ENCODE results near the gene TASP1.

TASP1 gene

DNA sequence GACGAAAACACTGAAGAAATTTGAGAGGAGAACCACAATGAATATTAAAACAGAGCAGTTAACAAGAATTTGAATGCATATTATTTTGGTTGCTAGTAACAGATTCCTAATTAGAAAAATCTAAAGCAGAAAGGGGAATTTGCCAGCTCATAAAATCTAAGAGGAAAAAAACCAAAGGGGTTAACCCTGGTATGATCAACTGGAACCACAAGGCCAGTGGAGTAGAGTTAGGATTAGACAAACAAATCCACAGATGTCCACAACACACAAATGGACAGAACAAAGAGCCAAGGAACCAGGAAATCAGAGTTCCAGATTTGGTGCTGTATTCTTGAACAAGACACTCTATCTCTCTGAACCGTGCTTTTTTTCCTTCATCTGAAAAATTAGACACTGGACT is 195.0 kb downstream of the TASP1 start:
- H3K9me3 ChIP-seq (ENCODE audit: insufficient read depth, low read length, severe bottlenecking): peaks cover 8% of the 10 kb centered on the region
- no peak overlapping the region for H3K4me2 ChIP-seq (ENCODE audit: insufficient read depth, low read length)
- TF ChIP-seq, protein P1, sequence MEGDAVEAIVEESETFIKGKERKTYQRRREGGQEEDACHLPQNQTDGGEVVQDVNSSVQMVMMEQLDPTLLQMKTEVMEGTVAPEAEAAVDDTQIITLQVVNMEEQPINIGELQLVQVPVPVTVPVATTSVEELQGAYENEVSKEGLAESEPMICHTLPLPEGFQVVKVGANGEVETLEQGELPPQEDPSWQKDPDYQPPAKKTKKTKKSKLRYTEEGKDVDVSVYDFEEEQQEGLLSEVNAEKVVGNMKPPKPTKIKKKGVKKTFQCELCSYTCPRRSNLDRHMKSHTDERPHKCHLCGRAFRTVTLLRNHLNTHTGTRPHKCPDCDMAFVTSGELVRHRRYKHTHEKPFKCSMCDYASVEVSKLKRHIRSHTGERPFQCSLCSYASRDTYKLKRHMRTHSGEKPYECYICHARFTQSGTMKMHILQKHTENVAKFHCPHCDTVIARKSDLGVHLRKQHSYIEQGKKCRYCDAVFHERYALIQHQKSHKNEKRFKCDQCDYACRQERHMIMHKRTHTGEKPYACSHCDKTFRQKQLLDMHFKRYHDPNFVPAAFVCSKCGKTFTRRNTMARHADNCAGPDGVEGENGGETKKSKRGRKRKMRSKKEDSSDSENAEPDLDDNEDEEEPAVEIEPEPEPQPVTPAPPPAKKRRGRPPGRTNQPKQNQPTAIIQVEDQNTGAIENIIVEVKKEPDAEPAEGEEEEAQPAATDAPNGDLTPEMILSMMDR (IDR thresholded peaks at IDR 0.05; ENCODE audit: borderline replicate concordance, extremely low read depth, low read length, poor library complexity, severe bottlenecking): no peak
- no peak for TF ChIP-seq EZH2 (IDR thresholded peaks at IDR 0.05; ENCODE audit: borderline replicate concordance, low read depth, low read length, severe bottlenecking)
- no peaks in the 10 kb centered on the region for H3K4me1 ChIP-seq (ENCODE audit: insufficient read depth, low read length)
- peaks cover 86% of the 10 kb centered on the region for H3K79me2 ChIP-seq (ENCODE audit: insufficient read depth, low read length)
- DNase-seq (no peak), ATAC-seq (ENCODE audit: insufficient read depth, low read depth) (no peak)
- H3K27ac ChIP-seq (ENCODE audit: low read length): peak overlapping the region; percentile 9; the same call in 1 of the 2 replicates
- H3K4me3 ChIP-seq (ENCODE audit: low read depth in 1 of 2, low read length in 2 of 2): no peak overlapping the region
- H2AFZ ChIP-seq (ENCODE audit: low read depth, low read length): no peak overlapping the region
- H3K36me3 ChIP-seq (ENCODE audit: insufficient read depth, low read length): peaks cover 60% of the 10 kb centered on the region
- H3K9ac ChIP-seq (ENCODE audit: low read depth, low read length): no peak overlapping the region
- H4K20me1 ChIP-seq (ENCODE audit: insufficient read depth, low read length): no peaks in the 10 kb centered on the region
- H3K27me3 ChIP-seq (ENCODE audit: insufficient read depth, low read length, poor library complexity): no peaks in the 10 kb centered on the region

DNA sequence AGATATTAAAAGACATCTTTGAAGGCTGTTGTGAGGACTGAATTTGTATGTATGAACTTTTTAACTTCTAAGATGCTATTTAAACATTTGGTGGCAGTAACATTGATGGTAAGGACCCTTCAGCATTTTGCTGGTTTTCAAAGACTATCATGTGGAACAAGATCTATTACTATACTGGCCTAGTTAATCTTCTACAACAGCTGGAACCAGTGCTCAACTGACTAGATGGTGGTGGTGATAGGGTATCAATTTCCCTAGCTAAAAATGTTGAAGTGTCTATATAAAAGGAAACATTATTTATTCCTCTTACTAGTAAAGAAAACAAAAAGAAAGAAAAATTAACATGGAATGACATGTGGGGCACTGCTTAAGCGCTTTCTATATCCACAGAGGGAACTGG is 195.7 kb downstream of the TASP1 start:
- Histone ChIP-seq H3K27ac (ENCODE audit: low read length) (no peak overlapping the region), H3K4me3 (ENCODE audit: low read depth in 1 of 2, low read length in 2 of 2) (no peak overlapping the region), H3K4me2 (ENCODE audit: insufficient read depth, low read length) (no peak overlapping the region), H3K9me3 (ENCODE audit: insufficient read depth, low read length, severe bottlenecking) (peaks cover 8% of the 10 kb centered on the region), H3K9ac (ENCODE audit: low read depth, low read length) (no peak overlapping the region), H3K4me1 (ENCODE audit: insufficient read depth, low read length) (no peaks in the 10 kb centered on the region), H2AFZ (ENCODE audit: low read depth, low read length) (no peak overlapping the region), H4K20me1 (ENCODE audit: insufficient read depth, low read length) (no peaks in the 10 kb centered on the region), H3K27me3 (ENCODE audit: insufficient read depth, low read length, poor library complexity) (no peaks in the 10 kb centered on the region), H3K36me3 (ENCODE audit: insufficient read depth, low read length) (peaks cover 60% of the 10 kb centered on the region), H3K79me2 (ENCODE audit: insufficient read depth, low read length) (peaks cover 81% of the 10 kb centered on the region)
- DNase-seq (no peak), ATAC-seq (ENCODE audit: insufficient read depth, low read depth) (no peak)
- no peak for TF ChIP-seq EZH2 (IDR thresholded peaks at IDR 0.05; ENCODE audit: borderline replicate concordance, low read depth, low read length, severe bottlenecking)
- TF ChIP-seq, protein P1 (IDR thresholded peaks at IDR 0.05; ENCODE audit: borderline replicate concordance, extremely low read depth, low read length, poor library complexity, severe bottlenecking): no peak

DNA sequence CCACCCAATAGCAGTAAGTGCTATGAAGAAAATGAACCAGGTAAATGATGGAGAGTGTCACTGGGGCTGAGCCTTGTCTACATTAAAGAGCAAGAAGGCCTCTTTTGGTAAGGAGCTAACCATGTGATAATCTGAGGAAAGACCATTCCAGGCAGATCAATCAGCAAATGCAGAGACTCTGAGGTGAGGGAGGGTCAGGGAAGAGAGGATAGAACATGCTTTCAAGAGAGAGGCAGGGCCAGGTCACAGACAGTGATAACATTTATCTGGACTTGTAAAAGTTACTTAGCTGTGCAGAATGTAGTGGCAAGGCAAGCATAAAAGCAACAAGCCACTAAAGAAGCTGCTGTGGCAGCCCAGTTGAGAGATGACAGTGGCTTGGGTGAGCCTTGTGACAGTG is 197.3 kb downstream of the TASP1 start:
- DNase-seq: no peak
- no peak overlapping the region for H2AFZ ChIP-seq (ENCODE audit: low read depth, low read length)
- peak; percentile 39; the same call in 2 of the 3 replicates for ATAC-seq (ENCODE audit: insufficient read depth, low read depth)
- no peak overlapping the region for H3K4me2 ChIP-seq (ENCODE audit: insufficient read depth, low read length)
- H3K4me1 ChIP-seq (ENCODE audit: insufficient read depth, low read length): no peaks in the 10 kb centered on the region
- peaks cover 76% of the 10 kb centered on the region for H3K79me2 ChIP-seq (ENCODE audit: insufficient read depth, low read length)
- H3K9ac ChIP-seq (ENCODE audit: low read depth, low read length): no peak overlapping the region
- H4K20me1 ChIP-seq (ENCODE audit: insufficient read depth, low read length): peaks cover 4% of the 10 kb centered on the region; the same call in 1 of the 2 replicates
- H3K27ac ChIP-seq (ENCODE audit: low read length): no peak overlapping the region
- H3K27me3 ChIP-seq (ENCODE audit: insufficient read depth, low read length, poor library complexity): no peaks in the 10 kb centered on the region
- no peak for TF ChIP-seq EZH2 (IDR thresholded peaks at IDR 0.05; ENCODE audit: borderline replicate concordance, low read depth, low read length, severe bottlenecking)
- TF ChIP-seq, protein P1 (IDR thresholded peaks at IDR 0.05; ENCODE audit: borderline replicate concordance, extremely low read depth, low read length, poor library complexity, severe bottlenecking): no peak
- H3K4me3 ChIP-seq (ENCODE audit: low read depth in 1 of 2, low read length in 2 of 2): no peak overlapping the region
- peaks cover 64% of the 10 kb centered on the region for H3K36me3 ChIP-seq (ENCODE audit: insufficient read depth, low read length)
- H3K9me3 ChIP-seq (ENCODE audit: insufficient read depth, low read length, severe bottlenecking): peaks cover 8% of the 10 kb centered on the region

GRCh38 chr20:13436530-13436929 is 202.2 kb downstream of the TASP1 start:
- peak overlapping the region; percentile 13 for H3K27ac ChIP-seq (ENCODE audit: low read length)
- peaks cover 8% of the 10 kb centered on the region for H3K9me3 ChIP-seq (ENCODE audit: insufficient read depth, low read length, severe bottlenecking)
- no peak overlapping the region for H3K9ac ChIP-seq (ENCODE audit: low read depth, low read length)
- H3K4me1 ChIP-seq (ENCODE audit: insufficient read depth, low read length): no peaks in the 10 kb centered on the region
- DNase-seq (no peak), ATAC-seq (ENCODE audit: insufficient read depth, low read depth) (peak; percentile 29; the same call in 1 of the 3 replicates)
- H3K79me2 ChIP-seq (ENCODE audit: insufficient read depth, low read length): peaks cover 65% of the 10 kb centered on the region
- no peak overlapping the region for H3K4me3 ChIP-seq (ENCODE audit: low read depth in 1 of 2, low read length in 2 of 2)
- no peaks in the 10 kb centered on the region for H3K27me3 ChIP-seq (ENCODE audit: insufficient read depth, low read length, poor library complexity)
- peaks cover 4% of the 10 kb centered on the region; the same call in 1 of the 2 replicates for H4K20me1 ChIP-seq (ENCODE audit: insufficient read depth, low read length)
- H3K4me2 ChIP-seq (ENCODE audit: insufficient read depth, low read length): no peak overlapping the region
- H2AFZ ChIP-seq (ENCODE audit: low read depth, low read length): no peak overlapping the region
- peaks cover 68% of the 10 kb centered on the region for H3K36me3 ChIP-seq (ENCODE audit: insufficient read depth, low read length)
- TF ChIP-seq EZH2 (IDR thresholded peaks at IDR 0.05; ENCODE audit: borderline replicate concordance, low read depth, low read length, severe bottlenecking): no peak
- TF ChIP-seq, protein P1 (IDR thresholded peaks at IDR 0.05; ENCODE audit: borderline replicate concordance, extremely low read depth, low read length, poor library complexity, severe bottlenecking): no peak

Data from DND-41 (cell line).